ENCODE measurements around the gene EBF3.

DNA sequence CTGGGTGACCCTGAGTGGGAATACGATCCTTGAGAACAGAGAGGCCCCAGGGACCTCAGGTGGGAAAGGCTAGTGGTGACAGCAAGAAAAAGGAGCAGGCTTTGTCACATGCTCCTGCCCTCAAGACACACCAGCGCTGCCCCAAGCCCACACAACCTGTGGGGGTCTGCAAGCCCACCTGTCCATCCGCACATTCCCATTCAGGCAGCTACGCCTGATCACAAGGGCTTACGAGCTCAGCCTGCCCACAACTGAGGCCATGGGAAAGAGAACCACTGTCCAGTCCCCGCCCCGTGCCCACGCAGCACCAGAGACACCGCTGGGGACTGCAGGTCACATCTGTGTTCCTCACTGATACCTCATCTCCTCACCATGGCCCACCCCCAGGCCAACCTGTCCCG is 26.7 kb downstream of the EBF3 start:
- TF ChIP-seq EZH2 (IDR thresholded peaks at IDR 0.05; ENCODE audit: insufficient read depth, low read length) = no peak
- TF ChIP-seq, protein P1, sequence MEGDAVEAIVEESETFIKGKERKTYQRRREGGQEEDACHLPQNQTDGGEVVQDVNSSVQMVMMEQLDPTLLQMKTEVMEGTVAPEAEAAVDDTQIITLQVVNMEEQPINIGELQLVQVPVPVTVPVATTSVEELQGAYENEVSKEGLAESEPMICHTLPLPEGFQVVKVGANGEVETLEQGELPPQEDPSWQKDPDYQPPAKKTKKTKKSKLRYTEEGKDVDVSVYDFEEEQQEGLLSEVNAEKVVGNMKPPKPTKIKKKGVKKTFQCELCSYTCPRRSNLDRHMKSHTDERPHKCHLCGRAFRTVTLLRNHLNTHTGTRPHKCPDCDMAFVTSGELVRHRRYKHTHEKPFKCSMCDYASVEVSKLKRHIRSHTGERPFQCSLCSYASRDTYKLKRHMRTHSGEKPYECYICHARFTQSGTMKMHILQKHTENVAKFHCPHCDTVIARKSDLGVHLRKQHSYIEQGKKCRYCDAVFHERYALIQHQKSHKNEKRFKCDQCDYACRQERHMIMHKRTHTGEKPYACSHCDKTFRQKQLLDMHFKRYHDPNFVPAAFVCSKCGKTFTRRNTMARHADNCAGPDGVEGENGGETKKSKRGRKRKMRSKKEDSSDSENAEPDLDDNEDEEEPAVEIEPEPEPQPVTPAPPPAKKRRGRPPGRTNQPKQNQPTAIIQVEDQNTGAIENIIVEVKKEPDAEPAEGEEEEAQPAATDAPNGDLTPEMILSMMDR (IDR thresholded peaks at IDR 0.05; ENCODE audit: insufficient read depth, low read depth, low read length) = no peak

Data from astrocyte (in vitro differentiated cells and primary cell).